Neutrophil (primary cell): ENCODE measurements around the gene ZNF407.

Experiments
- H3K27ac ChIP-seq: fragments of 200-600 bp; sonication (generic); 2 replicates; pipeline ENCODE4 v1.5.1; 2016; ENCODE audit warnings: mild to moderate bottlenecking, moderate library complexity
- H3K27me3 ChIP-seq: fragments of 200-600 bp; sonication (generic); 2 replicates; pipeline ENCODE4 v1.6.0; 2016; ENCODE audit warnings: mild to moderate bottlenecking
- H3K36me3 ChIP-seq: fragments of 200-600 bp; sonication (generic); 2 replicates; pipeline ENCODE4 v1.5.1; 2017
- H3K4me1 ChIP-seq, 2 experiments: fragments of 200-600 bp in 1 of 2; sonication (generic) in 1 of 2; 1 replicate in 1 of 2; 2 replicates in 1 of 2; pipeline versions ENCODE4 v1.5.1 to v1.6.1; 2013 to 2016; ENCODE audit warnings: low read depth in 1 of 2, low read length in 1 of 2, mild to moderate bottlenecking in 1 of 2, moderate library complexity in 1 of 2; ENCODE audit not compliant: control insufficient read depth in 1 of 2, insufficient read depth in 1 of 2
- H3K4me3 ChIP-seq, 2 experiments: fragments of 200-600 bp in 1 of 2; sonication (generic) in 1 of 2; 1 replicate in 1 of 2; 2 replicates in 1 of 2; pipeline ENCODE4 v1.5.1; 2013 to 2016; ENCODE audit warnings: low read depth in 1 of 2, low read length in 1 of 2, mild to moderate bottlenecking in 1 of 2, moderate library complexity in 1 of 2
- H3K9me3 ChIP-seq: fragments of 200-600 bp; sonication (generic); 2 replicates; pipeline ENCODE4 v1.5.1; 2016
- CTCF ChIP-seq: fragments of 200-600 bp; sonication (generic); IDR thresholded peaks from 2 replicates; pipeline ENCODE4 v1.5.1; 2016; ENCODE audit warnings: antibody characterized with exemption

The ZNF407 gene

GRCh38 chr18:75057169-75057960, 459.7 kb downstream of the ZNF407 start:
- no peak for TF ChIP-seq CTCF
- no peaks in the 10 kb centered on the region for H3K4me1 ChIP-seq
- H3K36me3 ChIP-seq: no peaks in the 10 kb centered on the region

DNA sequence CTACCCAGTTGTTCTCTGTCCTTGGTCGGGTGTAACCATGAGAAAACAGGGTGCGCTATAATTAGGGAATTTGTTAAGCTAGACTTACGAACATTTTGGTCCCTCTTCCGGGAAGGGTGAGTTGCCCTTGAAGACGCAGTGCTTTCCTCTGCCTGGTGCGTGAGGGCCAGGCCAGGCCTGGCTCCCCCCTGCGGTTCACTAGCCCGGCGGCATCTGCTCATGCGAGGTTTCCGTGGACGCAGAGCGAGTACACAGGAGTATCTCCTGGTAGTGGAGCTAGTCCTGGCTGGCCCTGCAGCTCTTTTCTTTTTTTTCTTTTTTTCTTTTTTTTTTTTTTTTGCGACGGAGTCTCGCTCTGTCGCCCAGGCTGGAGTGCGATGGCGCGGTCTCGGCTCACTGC, 462.5 kb downstream of the ZNF407 start:
- Histone ChIP-seq H3K4me1 (no peaks in the 10 kb centered on the region), H3K27me3 (no peaks in the 10 kb centered on the region), H3K9me3 (no peaks in the 10 kb centered on the region), H3K4me3 (no peak overlapping the region), H3K27ac (no peak overlapping the region), H3K36me3 (peaks cover 18% of the 10 kb centered on the region)
- no peak for TF ChIP-seq CTCF

More at GRCh38 chr18:75057169-75057960, 459.7 kb downstream of the ZNF407 start:
- no peaks in the 10 kb centered on the region for H3K9me3 ChIP-seq
- no peaks in the 10 kb centered on the region for H3K27me3 ChIP-seq
- H3K27ac ChIP-seq: no peak overlapping the region
- no peak overlapping the region for H3K4me3 ChIP-seq

DNA sequence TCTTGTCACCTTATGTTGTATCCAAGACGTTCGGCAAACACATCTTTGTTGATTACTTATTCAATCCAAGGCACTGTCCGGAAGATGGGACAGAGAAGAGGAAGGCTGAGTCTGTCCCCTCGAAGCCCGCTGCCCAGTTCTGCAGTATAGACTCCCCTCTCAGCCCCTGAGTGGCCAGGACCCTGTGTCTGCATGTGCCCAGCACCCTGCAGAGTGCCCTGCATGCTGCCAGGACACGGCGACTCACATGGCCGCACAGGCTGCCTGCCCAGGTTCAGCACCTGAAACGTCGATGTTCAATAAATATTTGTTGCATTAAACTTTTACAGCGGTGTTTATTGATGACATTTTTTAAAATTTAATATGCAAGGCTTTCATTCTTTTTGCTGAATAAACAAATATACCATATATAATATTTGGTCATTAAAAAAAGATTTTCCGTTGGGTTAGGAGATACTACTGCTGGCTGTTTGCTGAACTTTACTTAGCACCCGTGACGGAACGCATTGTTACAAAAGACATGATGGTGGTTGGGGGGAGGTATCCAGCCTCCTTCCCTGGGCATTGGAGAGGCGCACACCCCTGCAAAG, 464.7 kb downstream of the ZNF407 start:
- Histone ChIP-seq H3K4me3 (no peak overlapping the region), H3K27ac (no peak overlapping the region), H3K36me3 (peaks cover 18% of the 10 kb centered on the region), H3K27me3 (no peaks in the 10 kb centered on the region), H3K9me3 (no peaks in the 10 kb centered on the region), H3K4me1 (peaks cover 11% of the 10 kb centered on the region in 2 experiments)
- no peak for TF ChIP-seq CTCF

GRCh38 chr18:75063196-75063595, 465.5 kb downstream of the ZNF407 start:
- Histone ChIP-seq H3K4me3 (no peak overlapping the region), H3K27ac (no peak overlapping the region), H3K27me3 (no peaks in the 10 kb centered on the region), H3K9me3 (no peaks in the 10 kb centered on the region), H3K36me3 (peaks cover 18% of the 10 kb centered on the region), H3K4me1 (peaks cover 17 to 19% of the 10 kb centered on the region in 2 experiments)
- no peak for TF ChIP-seq CTCF

DNA sequence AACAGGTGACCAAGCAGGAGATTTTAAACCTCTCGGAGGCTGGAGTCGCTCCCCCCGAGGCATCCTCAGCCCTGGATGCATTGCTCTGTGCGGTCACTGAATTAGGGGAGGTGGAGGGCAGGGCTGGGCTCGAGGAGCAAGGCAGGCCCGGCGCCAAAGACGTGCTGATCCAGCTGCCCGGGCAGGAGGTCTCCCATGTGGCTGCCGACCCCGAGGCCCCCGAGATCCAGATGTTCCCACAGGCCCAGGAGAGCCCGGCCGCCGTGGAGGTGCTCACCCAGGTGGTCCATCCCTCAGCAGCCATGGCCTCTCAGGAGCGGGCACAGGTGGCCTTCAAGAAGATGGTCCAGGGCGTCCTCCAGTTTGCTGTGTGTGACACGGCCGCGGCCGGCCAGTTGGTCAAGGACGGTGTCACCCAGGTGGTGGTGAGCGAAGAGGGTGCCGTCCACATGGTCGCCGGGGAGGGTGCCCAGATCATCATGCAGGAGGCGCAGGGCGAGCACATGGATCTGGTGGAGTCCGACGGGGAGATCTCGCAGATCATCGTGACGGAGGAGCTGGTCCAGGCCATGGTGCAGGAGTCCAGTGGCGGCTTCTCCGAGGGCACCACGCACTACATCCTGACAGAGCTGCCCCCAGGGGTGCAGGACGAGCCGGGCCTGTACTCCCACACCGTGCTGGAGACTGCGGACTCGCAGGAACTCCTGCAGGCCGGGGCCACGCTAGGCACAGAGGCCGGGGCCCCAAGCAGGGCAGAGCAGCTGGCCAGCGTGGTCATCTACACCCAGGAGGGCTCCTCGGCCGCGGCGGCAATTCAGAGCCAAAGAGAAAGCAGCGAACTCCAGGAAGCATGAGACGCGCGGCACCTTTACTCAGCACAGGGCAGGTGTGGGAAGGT, 466.2 kb downstream of the ZNF407 start:
- peaks cover 17 to 19% of the 10 kb centered on the region in 2 experiments for H3K4me1 ChIP-seq
- no peak for TF ChIP-seq CTCF
- no peak overlapping the region for H3K27ac ChIP-seq
- H3K4me3 ChIP-seq: no peak overlapping the region
- no peaks in the 10 kb centered on the region for H3K9me3 ChIP-seq
- no peaks in the 10 kb centered on the region for H3K27me3 ChIP-seq
- H3K36me3 ChIP-seq: peaks cover 18% of the 10 kb centered on the region
